NCI-H1436 treated with DMSO at 0.1 percent for 48 hours (cell line): ENCODE data around the gene PPP1R3F.

ENCODE experiments used
- DNase-seq: peaks from one replicate; lab custom pipeline; 2025; lab: John Stamatoyannopoulos, UW

PPP1R3F gene

GRCh38 chrX:49250066-49250465 is 19.5 kb upstream of the PPP1R3F start:
- no peak for DNase-seq

GRCh38 chrX:49250578-49250977 is 19.0 kb upstream of the PPP1R3F start:
- no peak for DNase-seq

- DNase-seq: no peak
Observed at GRCh38 chrX:49251325-49251724, 18.3 kb upstream of the PPP1R3F start.

GRCh38 chrX:49254639-49255038 is 15.0 kb upstream of the PPP1R3F start:
- DNase-seq: no peak

GRCh38 chrX:49256268-49256995 is 13.2 kb upstream of the PPP1R3F start:
- DNase-seq: no peak

- no peak for DNase-seq
Observed at GRCh38 chrX:49257074-49257790, 12.4 kb upstream of the PPP1R3F start.

- DNase-seq: no peak
Observed at GRCh38 chrX:49257846-49258748, 11.5 kb upstream of the PPP1R3F start.

- DNase-seq: no peak
Observed at GRCh38 chrX:49258749-49259124, 10.9 kb upstream of the PPP1R3F start.

- no peak for DNase-seq
Observed at GRCh38 chrX:49260221-49260985, 9.2 kb upstream of the PPP1R3F start.

GRCh38 chrX:49262603-49263002 is 7.0 kb upstream of the PPP1R3F start:
- no peak for DNase-seq

GRCh38 chrX:49263631-49264030 is 6.0 kb upstream of the PPP1R3F start:
- DNase-seq: no peak

GRCh38 chrX:49264460-49264859 is 5.1 kb upstream of the PPP1R3F start, which contains the start of gene FOXP3:
FOXP3 (minus strand) TSS chrX:49264710; CDS start chrX:49258505, 6,205 bp downstream.
- DNase-seq: no peak

- no peak for DNase-seq
Observed at GRCh38 chrX:49266523-49267445, 2.8 kb upstream of the PPP1R3F start.

GRCh38 chrX:49268702-49269009 is 937 bp upstream of the PPP1R3F start:
- DNase-seq: no peak

- peak; percentile 89 for DNase-seq
Observed at GRCh38 chrX:49269010-49269766, 405 bp upstream of the PPP1R3F start.

GRCh38 chrX:49270249-49270921 is 792 bp downstream of the PPP1R3F start:
- DNase-seq: no peak

GRCh38 chrX:49271341-49271740 is 1.7 kb downstream of the PPP1R3F start:
- no peak for DNase-seq

- no peak for DNase-seq
Observed at GRCh38 chrX:49272421-49272820, 2.8 kb downstream of the PPP1R3F start.

- no peak for DNase-seq
Observed at GRCh38 chrX:49273181-49273727, 3.7 kb downstream of the PPP1R3F start.
